OCI-LY7 (cell line): ENCODE measurements around the gene PPP1R2.

Experiments used
- EZH2phosphoT487 ChIP-seq: fragments of 200-600 bp; sonication (generic); IDR thresholded peaks from 2 replicates; pipeline ENCODE4 v1.6.1; 2018; ENCODE audit warnings: low read depth, borderline replicate concordance, mild to moderate bottlenecking, mixed run types, antibody characterized with exemption, low read length, moderate library complexity, mixed read lengths
- TF ChIP-seq, protein P1 (sequence below): fragments of 200-600 bp; sonication (generic); conservative IDR thresholded peaks from 2 replicates; pipeline ENCODE4 v1.5.1; 2014; ENCODE audit warnings: mild to moderate bottlenecking, antibody characterized with exemption, low read length, moderate library complexity, mixed read lengths

DNA sequence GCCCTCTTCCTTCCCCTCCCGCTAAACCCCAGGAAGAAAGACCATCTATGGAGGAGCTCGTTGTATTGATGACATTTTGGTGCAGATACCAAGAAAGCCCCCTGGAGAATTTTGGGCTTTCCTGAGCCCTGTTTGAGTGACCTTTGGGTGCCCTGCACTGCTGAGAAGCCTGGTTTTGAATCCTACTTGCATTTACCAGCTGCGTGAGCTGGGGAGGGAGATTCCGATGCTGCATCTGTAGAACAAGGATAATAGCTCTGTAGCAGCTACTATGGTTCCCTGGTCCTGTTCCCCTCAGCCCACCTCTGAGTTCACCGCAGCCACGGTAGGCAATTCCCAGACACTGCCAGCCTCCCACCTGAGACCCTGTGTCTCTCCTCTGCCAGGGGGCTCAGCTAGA lies 35.4 kb upstream of the PPP1R2 start:
- TF ChIP-seq, protein P1, sequence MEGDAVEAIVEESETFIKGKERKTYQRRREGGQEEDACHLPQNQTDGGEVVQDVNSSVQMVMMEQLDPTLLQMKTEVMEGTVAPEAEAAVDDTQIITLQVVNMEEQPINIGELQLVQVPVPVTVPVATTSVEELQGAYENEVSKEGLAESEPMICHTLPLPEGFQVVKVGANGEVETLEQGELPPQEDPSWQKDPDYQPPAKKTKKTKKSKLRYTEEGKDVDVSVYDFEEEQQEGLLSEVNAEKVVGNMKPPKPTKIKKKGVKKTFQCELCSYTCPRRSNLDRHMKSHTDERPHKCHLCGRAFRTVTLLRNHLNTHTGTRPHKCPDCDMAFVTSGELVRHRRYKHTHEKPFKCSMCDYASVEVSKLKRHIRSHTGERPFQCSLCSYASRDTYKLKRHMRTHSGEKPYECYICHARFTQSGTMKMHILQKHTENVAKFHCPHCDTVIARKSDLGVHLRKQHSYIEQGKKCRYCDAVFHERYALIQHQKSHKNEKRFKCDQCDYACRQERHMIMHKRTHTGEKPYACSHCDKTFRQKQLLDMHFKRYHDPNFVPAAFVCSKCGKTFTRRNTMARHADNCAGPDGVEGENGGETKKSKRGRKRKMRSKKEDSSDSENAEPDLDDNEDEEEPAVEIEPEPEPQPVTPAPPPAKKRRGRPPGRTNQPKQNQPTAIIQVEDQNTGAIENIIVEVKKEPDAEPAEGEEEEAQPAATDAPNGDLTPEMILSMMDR: no peak
- no peak for TF ChIP-seq EZH2phosphoT487
